Activated B cell treated with CpG ODN at 0.5 μM for 24 hours (primary cell): ENCODE data around the gene IL21. TPM values are rescaled to one million over a fixed set of nuclear protein-coding genes. Genes with fewer than 3 reads are reported as not detected.

ENCODE experiments used
- ATAC-seq: fragments of 200-7000 bp; cut with Tn5 transposase; one replicate; pipeline ENCODE4 v1.10.0; 2021; ENCODE audit warnings: low read depth, mild to moderate bottlenecking, moderate library complexity
- CTCF ChIA-PET: fragments of 350-600 bp; sonication (Branson Sonifier 250); formaldehyde crosslinking; loops from one replicate; lab custom pipeline; 2021; ENCODE audit warnings: antibody characterized with exemption; lab: Charles Lee
- POLR2A ChIA-PET: fragments of 350-600 bp; sonication (Branson Sonifier 250); formaldehyde crosslinking; loops from one replicate; lab custom pipeline; 2021; ENCODE audit warnings: antibody characterized with exemption; lab: Charles Lee
- DNase-seq: peaks from one replicate; pipeline ENCODE4 v3.0.0; 2022
- H3K27ac Mint-ChIP-seq: one replicate; pipeline ENCODE4 v1.8.0; 2020; ENCODE audit warnings: mixed read lengths
- H3K27me3 Mint-ChIP-seq: one replicate; pipeline ENCODE4 v1.8.0; 2021; ENCODE audit warnings: mixed read lengths
- H3K36me3 Mint-ChIP-seq: one replicate; pipeline ENCODE4 v1.8.0; 2021; ENCODE audit warnings: low read depth, mixed read lengths
- H3K4me1 Mint-ChIP-seq: one replicate; pipeline ENCODE4 v1.8.0; 2021; ENCODE audit warnings: mixed read lengths
- H3K4me3 Mint-ChIP-seq: one replicate; pipeline ENCODE4 v1.8.0; 2020; ENCODE audit warnings: mild to moderate bottlenecking, mixed read lengths
- H3K9me3 Mint-ChIP-seq: one replicate; pipeline ENCODE4 v1.8.0; 2020; ENCODE audit warnings: mixed read lengths
- CTCF ChIP-seq: fragments of 200-600 bp; IDR thresholded peaks from one replicate; pipeline ENCODE4 v1.8.0; 2022; ENCODE audit warnings: antibody characterized with exemption, mild to moderate bottlenecking
- intact Hi-C: fragments of 100-400 bp; cut with micrococcal nuclease; formaldehyde crosslinking; loops from one replicate; pipeline ENCODE4 v1.15.1; 2024
- total RNA-seq: library from RNA; stranded (reverse); gene quantifications from 2 replicates; pipeline ENCODE4 v1.2.3, GENCODE V29; 2022

Gene IL21
- total RNA-seq, 1 donor from 2014 or later: not detected

DNA sequence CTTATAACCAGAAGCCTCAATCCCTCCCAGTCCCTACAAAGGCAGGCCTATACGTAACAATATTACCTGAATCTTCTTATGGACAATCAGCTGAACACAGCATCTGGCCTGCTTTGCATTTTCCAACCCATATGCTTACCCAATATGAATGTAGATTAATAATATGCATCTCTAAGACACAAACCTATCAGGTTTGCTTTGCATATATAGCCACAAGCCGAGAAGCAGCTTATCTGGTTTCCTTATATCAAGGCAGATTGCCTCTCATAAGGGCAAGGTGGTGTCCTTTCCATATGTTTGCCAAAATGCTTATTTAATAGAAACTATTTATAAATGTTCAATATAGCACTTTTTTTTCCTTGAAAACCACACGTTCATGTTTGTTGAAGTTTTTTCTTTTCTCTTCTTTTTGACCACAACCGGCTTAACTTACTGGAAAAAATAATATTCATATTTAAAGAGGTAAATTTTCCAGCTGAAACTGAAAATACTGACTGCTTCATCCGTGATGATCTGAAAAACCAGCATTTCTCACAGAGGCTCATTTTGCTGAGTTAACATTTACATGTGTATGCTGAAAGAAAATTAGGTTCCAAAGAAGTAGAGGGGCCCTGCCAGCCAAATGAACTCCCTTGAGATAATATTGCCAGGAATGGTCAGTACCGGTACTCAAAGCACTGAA, 3.8 kb downstream of the IL21 start:
- CTCF ChIA-PET: interaction anchor here (1.0 kb wide), 1 partner anchor 39 kb away, joined by 3 read pairs; no protein-coding TSS in a partner anchor
- no peak for ATAC-seq
- intact Hi-C loops: no loop called here
- Mint-ChIP-seq H3K4me3 (no peak overlapping the region), H3K36me3 (no peaks in the 10 kb centered on the region), H3K4me1 (no peaks in the 10 kb centered on the region), H3K27ac (no peak overlapping the region), H3K9me3 (no peaks in the 10 kb centered on the region), H3K27me3 (no peaks in the 10 kb centered on the region)
- DNase-seq: no peak
- no peak for TF ChIP-seq CTCF
- POLR2A ChIA-PET: interaction anchor here (0.7 kb wide), 1 partner anchor 78 kb away, joined by 3 read pairs; no protein-coding TSS in a partner anchor

DNA sequence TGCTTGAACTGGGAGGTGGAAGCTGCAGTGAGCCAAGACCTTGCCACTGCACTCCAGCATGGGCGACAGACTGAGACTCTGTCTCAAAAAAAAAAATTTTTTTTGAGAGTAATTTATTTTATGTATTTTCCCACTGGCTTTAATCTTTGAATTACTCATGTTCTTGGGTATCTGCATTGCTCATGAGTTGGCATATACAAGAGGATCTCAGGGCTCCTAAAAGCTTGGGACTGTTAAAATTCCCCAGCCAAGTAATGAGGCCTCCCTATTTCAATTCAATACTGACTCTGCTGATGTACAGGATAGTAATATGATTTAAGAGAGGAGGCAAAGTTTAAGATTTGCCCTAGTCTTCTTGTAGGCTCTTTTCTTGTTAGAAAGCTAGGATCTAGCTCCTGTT, 6.2 kb downstream of the IL21 start:
- ATAC-seq: no peak
- POLR2A ChIA-PET: no interaction called here
- CTCF ChIA-PET: no interaction called here
- Mint-ChIP-seq H3K27ac (no peak overlapping the region), H3K36me3 (no peaks in the 10 kb centered on the region), H3K4me1 (no peaks in the 10 kb centered on the region), H3K4me3 (no peak overlapping the region), H3K9me3 (no peaks in the 10 kb centered on the region), H3K27me3 (no peaks in the 10 kb centered on the region)
- intact Hi-C loops: no loop called here
- TF ChIP-seq CTCF: no peak
- no peak for DNase-seq

GRCh38 chr4:122612540-122612939, 8.3 kb downstream of the IL21 start:
- ChIA-PET POLR2A (no interaction called here), CTCF (no interaction called here)
- no peaks in the 10 kb centered on the region for H3K4me1 Mint-ChIP-seq
- DNase-seq: no peak
- H3K9me3 Mint-ChIP-seq: no peaks in the 10 kb centered on the region
- H3K36me3 Mint-ChIP-seq: no peaks in the 10 kb centered on the region
- no peaks in the 10 kb centered on the region for H3K27me3 Mint-ChIP-seq
- H3K4me3 Mint-ChIP-seq: no peak overlapping the region
- intact Hi-C loops: no loop called here
- H3K27ac Mint-ChIP-seq: no peak overlapping the region
- ATAC-seq: no peak
- TF ChIP-seq CTCF: no peak

- H3K4me1 Mint-ChIP-seq: no peaks in the 10 kb centered on the region
- CTCF ChIA-PET: no interaction called here
These were observed 14.4 kb downstream of the IL21 start for GRCh38 chr4:122606364-122607043.

More at GRCh38 chr4:122606364-122607043, 14.4 kb downstream of the IL21 start:
- peaks cover 8% of the 10 kb centered on the region for H3K27me3 Mint-ChIP-seq
- intact Hi-C loops: no loop called here
- H3K9me3 Mint-ChIP-seq: no peaks in the 10 kb centered on the region
- no peak overlapping the region for H3K27ac Mint-ChIP-seq
- POLR2A ChIA-PET: no interaction called here
- H3K4me3 Mint-ChIP-seq: no peak overlapping the region
- TF ChIP-seq CTCF: no peak
- DNase-seq (no peak), ATAC-seq (no peak)
- no peaks in the 10 kb centered on the region for H3K36me3 Mint-ChIP-seq
